Panc1 (cell line): ENCODE results near the gene UIMC1. TPM values are rescaled to one million over a fixed set of nuclear protein-coding genes. Genes with fewer than 3 reads are reported as not detected.
"Not testable (repeated sequence)": the region's sequence is repeated elsewhere in the genome, so short reads cannot be mapped to it uniquely, and the experiment has no call there.

Experiments used
- ATAC-seq: fragments of 200-7000 bp; cut with Tn5 transposase; 2 replicates; pipeline ENCODE4 v1.9.1; 2020; ENCODE audit warnings: mild to moderate bottlenecking, moderate library complexity
- BruUV-seq: library from RNA; stranded (reverse); fragments of 400-500 nt; replicated peaks from 2 replicates; lab custom pipeline; 2021; lab: Mats Ljungman, UMichigan
- CTCF ChIA-PET: fragments of 300-600 bp; sonication (Branson Sonifier 250); formaldehyde crosslinking; loops from one replicate; lab custom pipeline; 2022; ENCODE audit warnings: antibody characterized with exemption; lab: Charles Lee
- POLR2A ChIA-PET: fragments of 300-600 bp; sonication (Branson Sonifier 250); formaldehyde crosslinking; loops from one replicate; lab custom pipeline; 2022; ENCODE audit warnings: antibody characterized with exemption; lab: Charles Lee
- DNase-seq: peaks from one replicate; pipeline ENCODE4 v3.0.0-alpha.2; 2010; ENCODE audit warnings: low read depth, low spot score
- H3K27ac ChIP-seq: 2 replicates; pipeline ENCODE4 v1.5.1; 2011; ENCODE audit warnings: mild to moderate bottlenecking, low read length, inconsistent platforms
- H3K27me3 ChIP-seq: fragments of 200-500 bp; sonication (Bioruptor generic); 2 replicates; pipeline ENCODE4 v1.6.0; 2014; ENCODE audit warnings: low read length, inconsistent platforms; ENCODE audit not compliant: control insufficient read depth, insufficient read depth
- H3K36me3 ChIP-seq: fragments of 200-500 bp; sonication (Bioruptor generic); 2 replicates; pipeline ENCODE4 v1.5.1; 2014; ENCODE audit warnings: inconsistent platforms, mild to moderate bottlenecking, low read length, moderate library complexity; ENCODE audit not compliant: control insufficient read depth, insufficient read depth
- H3K4me1 ChIP-seq: 2 replicates; pipeline ENCODE4 v1.5.1; 2011; ENCODE audit warnings: inconsistent platforms, mild to moderate bottlenecking, low read length, moderate library complexity; ENCODE audit not compliant: control insufficient read depth, insufficient read depth
- H3K4me3 ChIP-seq, 2 experiments: 2 replicates each; pipeline ENCODE4 v1.5.1; 2011 to 2012; ENCODE audit warnings: low read depth in 2 of 2, low read length in 2 of 2, mild to moderate bottlenecking in 2 of 2, inconsistent platforms in 1 of 2, moderate library complexity in 1 of 2
- H3K9me3 ChIP-seq: fragments of 200-500 bp; sonication (Bioruptor generic); 2 replicates; pipeline ENCODE4 v1.5.1; 2014; ENCODE audit warnings: low read depth, mild to moderate bottlenecking, inconsistent platforms, low read length, moderate library complexity; ENCODE audit not compliant: control insufficient read depth, insufficient read depth
- POLR2AphosphoS5 ChIP-seq: IDR thresholded peaks from 2 replicates; pipeline ENCODE4 v1.6.1; 2012; ENCODE audit warnings: mild to moderate bottlenecking, low read depth, low read length, moderate library complexity
- in situ Hi-C: cut with HindIII; loops from 2 replicates; pipeline ENCODE4 v1.10.0; 2016; ENCODE audit warnings: low sequenced_read_pairs, low pct_unique_long_range_greater_than_20kb
- intact Hi-C: fragments of 100-400 bp; cut with micrococcal nuclease; formaldehyde crosslinking; loops from one replicate; pipeline ENCODE4 v1.10.0; 2022; ENCODE audit not compliant: unreplicated experiment
- total RNA-seq: library from RNA; stranded (reverse); gene quantifications from one replicate; pipeline ENCODE4 v1.2.1, GENCODE V29; 2021; ENCODE audit not compliant: unreplicated experiment
- TF ChIP-seq, protein P1 (sequence below): fragments of 450-650 bp; IDR thresholded peaks from 2 replicates; pipeline ENCODE4 v1.5.1; 2017; ENCODE audit warnings: mild to moderate bottlenecking
- TF ChIP-seq, protein P2 (sequence below), 2 experiments: IDR thresholded peaks; 2 replicates each; pipeline ENCODE4 v1.6.1; 2011 to 2012; ENCODE audit warnings: low read depth in 2 of 2, control low read depth in 1 of 2, low read length in 1 of 2, mild to moderate bottlenecking in 1 of 2, moderate library complexity in 1 of 2; ENCODE audit not compliant: insufficient read depth in 1 of 2

The UIMC1 gene
- total RNA-seq, 1 experiment from 2014 or later = 37.1 TPM

DNA sequence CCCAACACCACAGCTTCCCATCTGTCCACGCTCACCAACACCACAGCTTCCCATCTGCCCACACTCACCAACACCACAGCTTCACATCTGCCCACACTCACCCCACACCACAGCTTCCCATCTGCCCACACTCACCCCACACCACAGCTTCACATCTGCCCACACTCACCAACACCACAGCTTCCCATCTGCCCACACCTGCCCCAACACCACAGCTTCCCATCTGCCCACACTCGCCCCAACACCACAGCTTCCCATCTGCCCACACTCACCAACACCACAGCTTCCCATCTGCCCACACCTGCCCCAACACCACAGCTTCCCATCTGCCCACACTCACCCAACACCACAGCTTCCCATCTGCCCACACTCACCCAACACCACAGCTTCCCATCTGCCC lies 134.0 kb downstream of the UIMC1 start:
- POLR2A ChIA-PET = interaction anchor here (1.2 kb wide), 1 partner anchor 14 kb away, joined by 4 read pairs; no protein-coding TSS in a partner anchor

DNA sequence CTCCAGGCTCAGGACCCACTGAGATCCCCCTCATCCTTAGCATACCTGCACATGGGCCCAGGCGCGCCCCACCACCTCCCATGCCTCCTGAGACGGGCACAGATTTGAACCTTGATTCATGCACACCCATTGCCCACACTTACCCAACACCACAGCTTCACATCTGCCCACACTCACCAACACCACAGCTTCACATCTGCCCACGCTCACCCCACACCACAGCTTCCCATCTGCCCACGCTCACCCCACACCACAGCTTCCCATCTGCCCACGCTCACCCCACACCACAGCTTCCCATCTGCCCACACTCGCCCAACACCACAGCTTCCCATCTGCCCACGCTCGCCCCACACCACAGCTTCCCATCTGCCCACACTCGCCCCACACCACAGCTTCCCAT lies 135.9 kb downstream of the UIMC1 start:
- CTCF ChIA-PET = interaction anchor here (0.7 kb wide), 2 partner anchors 25 to 320 kb away, joined by 4 to 8 read pairs; no protein-coding TSS in a partner anchor

More for the DNA sequence above, 134.0 kb downstream of the UIMC1 start:
- ATAC-seq, BruUV-seq, H3K9me3 ChIP-seq, intact Hi-C loops, DNase-seq, H3K27me3 ChIP-seq, H3K36me3 ChIP-seq, H3K4me1 ChIP-seq, H3K4me3 ChIP-seq, H3K27ac ChIP-seq, in situ Hi-C loops: not testable (repeated sequence)
- CTCF ChIA-PET = interaction anchor here (0.6 kb wide), 1 partner anchor 19 kb away, joined by 3 read pairs; no protein-coding TSS in a partner anchor

DNA sequence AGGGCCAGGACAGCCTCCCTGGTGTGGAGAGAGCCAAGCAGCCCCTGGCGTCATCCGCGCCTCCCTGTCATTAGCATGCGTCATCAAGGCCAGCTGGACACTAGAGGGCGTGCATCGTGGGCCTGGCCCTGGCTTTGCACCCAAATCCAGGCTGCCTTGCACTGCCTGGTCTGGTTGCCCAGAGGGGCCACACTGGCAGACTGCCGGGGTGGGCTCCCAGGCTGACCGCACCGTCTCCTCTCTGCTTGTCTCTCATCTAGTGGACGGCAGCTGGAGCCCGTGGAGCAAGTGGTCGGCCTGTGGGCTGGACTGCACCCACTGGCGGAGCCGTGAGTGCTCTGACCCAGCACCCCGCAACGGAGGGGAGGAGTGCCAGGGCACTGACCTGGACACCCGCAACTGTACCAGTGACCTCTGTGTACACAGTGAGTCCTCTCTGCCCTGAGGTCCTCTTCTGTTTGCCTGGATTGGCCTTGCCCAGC lies 136.4 kb downstream of the UIMC1 start:
- intact Hi-C loops = no loop called here
- Histone ChIP-seq H3K27ac (no peak overlapping the region), H3K4me1 (no peaks in the 10 kb centered on the region), H3K4me3 (no peak overlapping the region), H3K36me3 (no peaks in the 10 kb centered on the region), H3K27me3 (no peaks in the 10 kb centered on the region), H3K9me3 (no peaks in the 10 kb centered on the region)
- POLR2A ChIA-PET = no interaction called here
- DNase-seq (no peak), ATAC-seq (peak; percentile 86)
- in situ Hi-C loops = no loop called here
- CTCF ChIA-PET = interaction anchor here (0.7 kb wide), 2 partner anchors 24 to 320 kb away, joined by 4 to 8 read pairs; no protein-coding TSS in a partner anchor
- no peak for TF ChIP-seq POLR2AphosphoS5
- TF ChIP-seq, protein P1, sequence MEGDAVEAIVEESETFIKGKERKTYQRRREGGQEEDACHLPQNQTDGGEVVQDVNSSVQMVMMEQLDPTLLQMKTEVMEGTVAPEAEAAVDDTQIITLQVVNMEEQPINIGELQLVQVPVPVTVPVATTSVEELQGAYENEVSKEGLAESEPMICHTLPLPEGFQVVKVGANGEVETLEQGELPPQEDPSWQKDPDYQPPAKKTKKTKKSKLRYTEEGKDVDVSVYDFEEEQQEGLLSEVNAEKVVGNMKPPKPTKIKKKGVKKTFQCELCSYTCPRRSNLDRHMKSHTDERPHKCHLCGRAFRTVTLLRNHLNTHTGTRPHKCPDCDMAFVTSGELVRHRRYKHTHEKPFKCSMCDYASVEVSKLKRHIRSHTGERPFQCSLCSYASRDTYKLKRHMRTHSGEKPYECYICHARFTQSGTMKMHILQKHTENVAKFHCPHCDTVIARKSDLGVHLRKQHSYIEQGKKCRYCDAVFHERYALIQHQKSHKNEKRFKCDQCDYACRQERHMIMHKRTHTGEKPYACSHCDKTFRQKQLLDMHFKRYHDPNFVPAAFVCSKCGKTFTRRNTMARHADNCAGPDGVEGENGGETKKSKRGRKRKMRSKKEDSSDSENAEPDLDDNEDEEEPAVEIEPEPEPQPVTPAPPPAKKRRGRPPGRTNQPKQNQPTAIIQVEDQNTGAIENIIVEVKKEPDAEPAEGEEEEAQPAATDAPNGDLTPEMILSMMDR = peak; percentile 84
- TF ChIP-seq, protein P2, sequence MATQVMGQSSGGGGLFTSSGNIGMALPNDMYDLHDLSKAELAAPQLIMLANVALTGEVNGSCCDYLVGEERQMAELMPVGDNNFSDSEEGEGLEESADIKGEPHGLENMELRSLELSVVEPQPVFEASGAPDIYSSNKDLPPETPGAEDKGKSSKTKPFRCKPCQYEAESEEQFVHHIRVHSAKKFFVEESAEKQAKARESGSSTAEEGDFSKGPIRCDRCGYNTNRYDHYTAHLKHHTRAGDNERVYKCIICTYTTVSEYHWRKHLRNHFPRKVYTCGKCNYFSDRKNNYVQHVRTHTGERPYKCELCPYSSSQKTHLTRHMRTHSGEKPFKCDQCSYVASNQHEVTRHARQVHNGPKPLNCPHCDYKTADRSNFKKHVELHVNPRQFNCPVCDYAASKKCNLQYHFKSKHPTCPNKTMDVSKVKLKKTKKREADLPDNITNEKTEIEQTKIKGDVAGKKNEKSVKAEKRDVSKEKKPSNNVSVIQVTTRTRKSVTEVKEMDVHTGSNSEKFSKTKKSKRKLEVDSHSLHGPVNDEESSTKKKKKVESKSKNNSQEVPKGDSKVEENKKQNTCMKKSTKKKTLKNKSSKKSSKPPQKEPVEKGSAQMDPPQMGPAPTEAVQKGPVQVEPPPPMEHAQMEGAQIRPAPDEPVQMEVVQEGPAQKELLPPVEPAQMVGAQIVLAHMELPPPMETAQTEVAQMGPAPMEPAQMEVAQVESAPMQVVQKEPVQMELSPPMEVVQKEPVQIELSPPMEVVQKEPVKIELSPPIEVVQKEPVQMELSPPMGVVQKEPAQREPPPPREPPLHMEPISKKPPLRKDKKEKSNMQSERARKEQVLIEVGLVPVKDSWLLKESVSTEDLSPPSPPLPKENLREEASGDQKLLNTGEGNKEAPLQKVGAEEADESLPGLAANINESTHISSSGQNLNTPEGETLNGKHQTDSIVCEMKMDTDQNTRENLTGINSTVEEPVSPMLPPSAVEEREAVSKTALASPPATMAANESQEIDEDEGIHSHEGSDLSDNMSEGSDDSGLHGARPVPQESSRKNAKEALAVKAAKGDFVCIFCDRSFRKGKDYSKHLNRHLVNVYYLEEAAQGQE (IDR thresholded peaks at IDR 0.05; ENCODE audit: insufficient read depth in 1 of 2, low read depth in 2 of 2, low read length in 1 of 2) = 0 out of 4 replicates have a peak, but pooled peaks of 1 of the 2 experiments have one; percentile 44
- no TSS peak for BruUV-seq

More for the DNA sequence above, 135.9 kb downstream of the UIMC1 start:
- H3K4me3 ChIP-seq, H3K27ac ChIP-seq, ATAC-seq, DNase-seq, intact Hi-C loops, BruUV-seq, H3K9me3 ChIP-seq, POLR2A ChIA-PET, in situ Hi-C loops, H3K36me3 ChIP-seq, H3K4me1 ChIP-seq, H3K27me3 ChIP-seq: not testable (repeated sequence)
